ENCODE data around the gene TCEA2.

Gene TCEA2

DNA sequence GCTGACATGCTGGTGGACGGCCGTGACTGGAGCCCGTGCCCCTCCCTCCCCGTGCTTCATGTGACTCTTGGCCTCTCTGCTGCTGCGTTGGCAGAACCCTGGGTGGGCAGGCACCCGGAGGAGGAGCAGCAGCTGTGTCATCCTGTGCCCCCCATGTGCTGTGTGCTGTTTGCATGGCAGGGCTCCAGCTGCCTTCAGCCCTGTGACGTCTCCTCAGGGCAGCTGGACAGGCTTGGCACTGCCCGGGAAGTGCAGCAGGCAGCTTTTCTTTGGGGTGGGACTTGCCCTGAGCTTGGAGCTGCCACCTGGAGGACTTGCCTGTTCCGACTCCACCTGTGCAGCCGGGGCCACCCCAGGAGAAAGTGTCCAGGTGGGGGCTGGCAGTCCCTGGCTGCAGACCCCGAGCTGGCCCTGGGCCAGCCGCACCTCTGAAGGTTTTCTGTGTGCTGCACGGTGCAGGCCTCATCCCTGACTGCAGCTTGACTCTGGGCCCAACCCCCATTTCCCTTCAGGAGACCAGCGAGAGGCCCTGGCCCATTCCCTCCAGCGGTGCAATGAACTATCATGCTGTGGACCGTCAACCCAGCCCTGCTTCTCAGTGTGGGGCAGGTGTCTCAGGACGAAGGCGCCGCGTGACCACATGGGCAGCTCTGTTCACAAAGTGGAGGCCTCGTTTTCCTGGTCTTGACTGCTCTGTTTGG lies 36.2 kb downstream of the TCEA2 start:
- no peak for DNase-seq

DNA sequence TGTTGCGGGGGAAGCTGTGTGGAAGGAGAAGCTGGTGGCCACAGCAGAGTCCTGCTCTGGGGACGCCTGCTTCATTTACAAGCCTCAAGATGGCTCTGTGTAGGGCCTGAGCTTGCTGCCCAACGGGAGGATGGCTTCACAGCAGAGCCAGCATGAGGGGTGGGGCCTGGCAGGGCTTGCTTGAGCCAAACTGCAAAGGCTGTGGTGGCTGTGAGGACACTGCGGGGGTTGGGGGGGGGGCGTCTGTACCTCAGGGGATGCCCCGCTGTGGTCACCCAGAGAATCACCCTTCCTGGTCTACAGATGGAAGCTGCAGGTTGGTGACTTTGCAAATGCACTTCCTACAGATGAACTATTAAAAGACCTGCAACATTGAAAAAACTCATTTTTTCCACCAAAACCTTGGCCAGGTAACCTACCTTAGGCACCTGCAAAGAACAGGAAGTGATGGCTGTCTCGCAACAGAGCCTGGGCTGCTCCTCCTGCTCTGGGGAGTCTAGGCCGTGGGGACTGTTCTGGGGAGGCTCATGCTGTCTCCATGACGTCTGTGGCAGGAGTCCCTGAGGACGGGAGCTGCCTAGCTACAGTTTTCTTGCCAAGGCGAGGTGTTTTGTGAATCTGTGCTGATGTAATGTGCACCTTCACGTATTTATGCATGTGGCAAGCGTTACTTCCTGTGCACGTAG lies 37.0 kb downstream of the TCEA2 start:
- DNase-seq = no peak

DNA sequence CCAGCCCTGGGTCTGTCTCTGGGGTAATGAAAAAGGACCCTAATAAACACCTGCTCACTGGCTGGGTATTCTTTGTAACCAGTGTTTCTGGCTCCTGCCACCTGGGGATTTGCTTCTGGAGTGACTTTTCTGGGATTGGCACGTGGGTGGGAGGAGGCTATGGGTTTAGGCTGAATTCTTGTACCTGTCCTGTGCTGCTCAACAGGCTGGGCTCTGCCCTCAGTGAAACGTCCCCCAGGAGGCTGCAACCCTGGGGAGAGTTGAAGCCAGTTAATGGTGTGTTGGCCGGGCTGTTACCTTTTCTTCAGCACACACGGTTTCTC lies 37.5 kb downstream of the TCEA2 start:
- no peak for DNase-seq

DNA sequence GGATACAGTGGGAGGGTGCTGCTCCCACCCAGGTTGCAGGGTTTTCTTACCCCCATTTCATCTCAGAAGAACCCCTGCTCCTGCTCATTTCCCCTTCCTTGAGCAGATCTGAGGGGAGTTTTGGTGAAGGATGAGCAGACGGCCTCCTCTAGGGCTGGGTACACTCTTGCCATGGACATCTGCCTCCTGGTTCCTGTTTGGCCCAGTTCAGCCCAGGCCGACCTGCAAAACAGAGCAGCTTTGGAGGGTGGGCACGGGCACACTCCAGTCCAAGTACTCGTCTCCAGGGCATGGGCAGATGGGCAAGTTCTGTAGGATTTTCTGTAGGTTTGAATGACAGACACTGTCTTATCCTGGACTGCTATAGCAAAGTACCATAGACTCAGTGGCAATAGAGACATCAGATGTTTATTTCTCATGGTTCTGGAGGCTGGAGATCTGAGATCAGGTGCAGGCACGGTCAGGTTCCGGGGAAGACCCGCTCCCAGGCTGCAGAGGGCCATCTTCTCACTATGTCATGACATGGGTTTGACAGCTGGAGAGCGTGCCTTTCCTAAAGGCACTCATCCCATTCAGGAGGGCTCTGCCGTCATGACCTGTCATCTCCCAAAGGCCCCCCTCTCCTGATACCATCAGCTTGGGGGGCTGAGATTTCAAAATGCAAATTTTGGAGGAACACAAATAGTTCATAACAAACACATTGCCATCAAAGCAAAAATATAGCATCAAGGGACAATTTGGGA lies 38.1 kb downstream of the TCEA2 start:
- DNase-seq = no peak

DNA sequence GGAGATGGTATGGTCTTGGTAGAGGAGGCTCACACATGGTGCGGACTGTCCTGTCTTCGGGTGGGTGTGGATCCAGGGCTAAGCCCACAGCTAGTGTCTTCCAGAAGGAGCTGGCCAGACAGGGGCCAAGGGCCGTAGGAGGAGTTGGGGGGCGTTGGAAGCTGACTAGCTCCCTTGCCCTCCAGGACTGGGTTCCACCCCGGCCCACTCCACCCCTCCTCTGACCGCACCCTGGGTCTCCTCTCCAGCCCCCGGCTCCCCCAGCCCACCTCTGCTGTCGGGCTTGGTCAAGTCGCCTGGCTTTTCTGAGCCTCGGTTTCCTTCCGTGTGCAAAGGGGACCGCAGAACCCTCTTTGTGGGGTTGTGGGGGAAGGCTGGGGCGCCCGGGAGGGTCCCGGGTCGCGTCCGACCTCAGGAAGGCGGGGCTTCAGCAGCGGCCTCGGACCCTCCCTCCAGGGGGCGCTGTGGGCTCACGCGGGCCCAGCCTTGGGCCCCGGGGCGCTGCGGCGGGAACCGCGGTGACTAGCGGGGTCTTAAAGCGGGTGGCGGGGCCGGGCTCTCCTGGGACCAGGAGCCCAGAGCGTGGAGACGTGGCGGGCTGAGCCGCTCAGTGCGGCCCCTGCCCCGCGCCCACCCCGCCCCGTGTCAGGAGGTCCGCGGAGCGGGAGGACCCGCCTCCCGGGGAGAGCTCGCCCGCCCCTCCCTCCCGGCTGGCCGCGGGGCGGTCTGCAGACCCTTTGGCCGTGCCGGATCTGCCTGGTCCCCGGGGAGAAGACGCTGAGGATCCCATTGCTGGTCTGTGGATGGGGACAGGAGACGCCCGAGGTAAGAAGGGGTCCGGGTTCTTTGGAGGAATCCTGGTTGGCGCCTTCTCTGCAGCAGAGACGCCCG lies 39.0 kb downstream of the TCEA2 start:
- peak; percentile 78 for DNase-seq

DNA sequence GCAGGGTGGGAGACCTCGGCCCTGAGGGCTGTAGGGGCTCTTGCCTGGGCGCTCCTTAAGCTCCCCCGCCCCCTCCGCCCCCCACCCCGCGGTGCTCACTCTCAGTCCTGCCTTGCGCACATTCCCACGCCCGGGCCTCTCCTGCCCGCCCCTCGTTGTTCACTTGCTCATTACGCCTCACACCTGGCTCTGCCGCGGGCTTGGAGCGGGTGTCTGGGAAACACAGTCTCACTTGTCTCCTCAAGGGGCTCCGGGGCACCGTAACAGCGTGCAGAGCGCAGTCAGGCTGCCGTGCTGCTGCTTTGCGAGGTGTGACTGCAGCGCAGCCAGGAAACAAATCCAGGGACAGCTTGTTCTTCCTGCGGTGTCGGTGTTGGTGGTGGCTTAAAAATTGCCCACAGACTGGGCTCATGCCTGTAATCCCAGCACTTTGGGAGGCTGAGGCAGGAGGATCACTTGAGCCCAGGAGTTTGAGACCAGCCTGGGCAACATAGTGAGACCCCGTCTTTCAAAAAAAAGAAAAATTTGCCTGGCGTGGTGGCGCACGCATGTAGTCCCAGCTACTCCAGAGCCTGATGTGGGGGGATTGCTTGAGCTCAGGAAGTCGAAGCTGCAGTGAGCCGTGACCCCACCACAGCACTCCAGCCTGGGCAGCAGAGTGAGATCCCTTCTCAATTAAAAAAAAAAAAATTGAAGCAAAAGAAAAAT lies 39.8 kb downstream of the TCEA2 start:
- peak; percentile 66 for DNase-seq

DNA sequence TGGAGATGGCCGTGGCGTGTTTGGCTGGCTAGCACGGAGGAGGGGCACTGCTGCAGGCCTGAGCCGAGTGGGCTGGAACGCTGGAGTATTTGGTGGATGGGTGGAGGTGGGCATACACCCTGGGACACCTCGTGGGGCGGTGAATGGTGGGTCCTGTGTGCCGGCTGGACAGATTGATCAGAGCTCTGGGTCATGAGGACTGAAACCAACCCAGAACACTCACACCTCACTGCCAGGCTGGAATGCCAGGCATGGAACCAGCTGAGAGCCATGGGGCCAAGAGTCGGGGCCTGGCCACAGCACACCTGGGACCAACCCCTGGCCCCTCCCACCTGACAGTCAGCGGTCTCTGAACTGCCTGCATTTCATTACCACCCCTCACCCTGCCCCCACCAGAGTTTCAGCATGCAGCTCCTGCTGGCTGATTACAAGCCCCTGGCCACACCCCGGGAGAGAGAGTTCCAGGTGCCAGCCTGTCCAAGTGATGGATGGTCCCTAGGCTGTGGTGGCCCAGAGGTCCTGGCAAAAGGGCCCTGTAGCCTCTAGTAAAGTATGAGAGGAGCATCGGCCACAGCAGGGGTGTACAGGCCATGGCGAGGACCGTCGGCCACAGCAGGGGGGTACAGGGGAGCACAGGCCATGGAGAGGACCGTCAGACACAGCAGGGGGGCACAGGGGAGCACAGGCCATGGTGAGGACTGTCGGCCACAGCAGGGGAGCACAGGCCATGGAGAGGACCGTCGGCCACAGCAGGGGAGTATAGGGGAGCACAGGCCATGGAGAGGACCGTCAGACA lies 41.1 kb downstream of the TCEA2 start:
- DNase-seq = no peak

DNA sequence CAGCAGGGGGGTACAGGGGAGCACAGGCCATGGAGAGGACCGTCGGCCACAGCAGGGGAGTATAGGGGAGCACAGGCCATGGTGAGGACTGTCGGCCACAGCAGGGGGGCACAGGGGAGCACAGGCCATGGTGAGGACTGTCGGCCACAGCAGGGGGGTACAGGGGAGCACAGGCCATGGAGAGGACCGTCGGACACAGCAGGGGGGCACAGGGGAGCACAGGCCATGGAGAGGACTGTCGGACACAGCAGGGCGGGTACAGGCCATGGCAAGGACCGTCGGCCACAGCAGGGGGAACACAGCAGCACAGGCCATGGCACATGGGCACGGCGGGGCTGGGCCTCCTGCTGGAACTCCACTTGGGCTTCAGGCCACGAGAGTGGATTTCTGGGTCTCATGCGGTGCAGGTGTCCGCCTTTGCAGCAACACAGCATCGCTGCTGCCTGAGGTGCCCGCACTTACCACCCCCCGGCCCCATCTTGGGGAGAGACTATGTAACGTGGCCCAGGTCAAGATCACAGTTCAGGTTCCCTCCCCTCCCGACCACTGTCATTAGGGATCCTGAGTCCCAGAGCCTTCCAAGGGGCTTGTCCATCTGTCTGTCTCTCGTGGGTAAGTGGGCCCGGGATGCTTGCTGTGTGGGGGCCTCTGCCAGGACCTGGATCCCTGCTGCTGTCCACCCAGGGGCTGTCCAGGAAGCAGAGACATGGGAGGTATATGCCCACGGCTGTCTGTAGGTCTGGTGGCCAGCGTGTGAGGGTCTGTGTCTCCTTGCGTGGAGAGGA lies 41.9 kb downstream of the TCEA2 start:
- DNase-seq = no peak

DNA sequence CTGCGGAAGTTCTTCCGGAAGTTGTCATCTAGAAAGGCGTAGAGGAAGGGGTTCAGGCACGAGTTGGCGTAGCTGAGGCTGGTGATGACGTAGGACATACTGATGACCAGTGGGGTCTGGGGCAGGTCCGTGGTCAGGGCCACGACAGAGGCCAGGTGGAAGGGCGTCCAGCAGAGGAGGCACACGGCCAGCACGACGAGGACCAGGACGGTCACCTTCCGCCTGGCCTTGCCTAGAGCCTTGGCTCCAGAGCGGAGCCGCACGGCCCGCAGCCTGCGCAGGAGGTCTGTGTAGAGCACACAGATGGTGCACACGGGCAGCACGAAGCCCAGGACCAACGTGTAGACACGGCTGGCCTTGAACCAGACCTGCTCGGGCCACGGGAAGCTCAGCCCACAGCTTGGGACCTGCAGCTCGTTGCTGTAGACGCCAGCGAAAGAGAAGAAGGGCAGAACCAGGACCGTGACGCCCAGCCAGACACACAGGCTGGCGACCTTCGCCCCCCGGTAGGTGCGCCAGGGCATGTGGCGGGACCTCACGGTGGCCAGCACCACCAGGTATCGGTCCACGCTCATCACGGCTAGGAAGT lies 42.9 kb downstream of the TCEA2 start:
- DNase-seq = no peak

DNA sequence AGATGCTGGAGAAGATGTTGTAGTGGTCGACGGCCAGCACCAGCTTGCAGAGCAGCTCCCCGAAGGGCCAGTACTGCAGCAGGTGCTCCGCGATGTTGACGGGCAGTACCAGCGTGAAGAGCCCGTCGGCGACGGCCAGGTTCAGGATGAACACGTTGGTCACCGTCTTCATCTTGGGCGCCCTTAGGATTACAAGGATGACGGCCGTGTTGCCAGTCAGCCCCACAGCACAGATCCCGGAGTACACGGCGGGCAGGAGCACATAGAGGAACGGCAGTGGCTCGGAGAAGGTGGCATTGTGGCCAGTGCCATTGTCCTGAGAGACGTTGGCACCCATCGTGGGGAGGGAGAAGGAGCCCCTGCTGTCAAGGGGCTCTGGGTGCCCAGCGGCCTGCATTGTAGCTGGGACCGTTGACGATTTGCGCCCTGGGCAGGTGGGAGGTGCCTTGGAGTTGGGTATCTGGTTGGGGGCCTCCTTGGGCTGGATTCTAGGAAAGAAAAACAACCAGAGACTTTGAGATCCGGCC lies 43.5 kb downstream of the TCEA2 start:
- DNase-seq = no peak

DNA sequence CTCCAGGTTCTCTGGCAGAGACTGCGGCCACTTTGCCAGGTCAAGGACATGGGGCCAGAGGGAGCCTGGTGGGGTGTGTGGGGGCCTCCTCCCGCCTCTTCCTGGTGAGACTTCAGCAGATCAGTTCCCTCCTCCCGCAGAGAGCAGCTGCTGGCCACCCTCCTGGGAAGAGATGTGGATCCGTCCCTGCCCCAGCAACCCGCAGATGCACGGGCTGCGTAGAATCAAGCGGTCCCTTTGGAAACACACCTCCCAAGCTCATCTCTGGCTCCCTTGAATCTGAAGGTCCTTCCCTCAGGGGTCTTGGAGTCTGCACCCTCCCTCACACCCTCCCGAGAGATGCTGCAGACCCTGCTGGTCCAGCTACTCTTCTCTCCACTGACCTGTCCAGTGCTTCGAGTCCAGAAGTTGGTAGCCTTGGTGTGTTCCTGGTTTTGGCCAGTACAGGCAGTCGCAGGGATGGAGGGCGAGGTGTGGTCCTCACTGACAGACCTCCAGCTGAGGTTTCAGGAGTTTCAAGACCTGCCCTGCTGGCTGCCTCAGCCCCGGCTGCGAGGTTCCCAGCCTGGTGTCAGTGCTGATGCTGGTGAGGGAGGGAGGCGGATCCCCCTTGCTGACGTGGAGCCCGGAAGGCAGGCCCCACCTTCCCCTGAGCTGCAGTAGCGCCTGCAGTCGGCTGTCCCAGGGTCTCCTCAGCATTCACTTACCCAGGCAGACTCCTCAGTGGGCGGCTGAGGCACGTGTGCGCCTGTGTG lies 44.2 kb downstream of the TCEA2 start, which contains the start of gene NPBWR2:
NPBWR2 (minus strand) TSS at position 585 of the 755 bp plus-strand sequence. CDS start 734 bp downstream, outside the sequence.
- no peak for DNase-seq

DNA sequence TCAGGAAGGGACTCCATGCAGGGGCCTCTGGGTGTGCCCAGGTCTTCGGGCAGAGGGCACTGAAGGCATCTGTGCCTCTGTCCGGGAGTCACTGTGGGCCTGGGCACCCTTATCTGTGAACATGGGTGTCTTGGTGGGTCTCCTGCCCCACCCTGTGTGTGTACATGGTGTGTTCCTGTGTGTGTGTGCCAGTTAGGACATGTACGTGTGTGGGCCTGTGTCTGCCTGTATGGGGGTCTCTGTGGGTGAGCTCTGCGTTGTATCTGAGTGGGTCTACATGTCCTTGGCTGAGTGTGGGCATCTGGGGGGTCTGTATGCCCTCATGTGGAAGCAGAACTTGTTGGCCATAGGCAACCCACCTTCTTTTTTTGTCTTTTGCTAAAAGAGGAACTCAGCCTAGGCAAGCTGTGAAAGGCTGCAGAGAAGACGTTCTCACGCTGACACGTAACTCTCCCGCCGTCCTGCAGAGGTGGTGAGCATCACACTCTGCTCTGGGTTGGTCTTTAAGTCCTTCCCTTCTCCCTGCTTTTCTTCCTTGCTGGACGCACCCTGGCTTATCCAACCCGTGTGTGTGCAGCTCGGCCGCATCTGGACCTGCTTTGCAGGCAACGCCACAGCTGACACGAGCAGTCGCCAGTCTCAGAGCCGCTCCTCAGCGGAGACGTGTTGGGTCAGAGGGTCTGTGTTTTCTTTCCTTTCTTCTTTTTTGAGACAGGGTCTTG lies 44.9 kb downstream of the TCEA2 start:
- DNase-seq = no peak

DNA sequence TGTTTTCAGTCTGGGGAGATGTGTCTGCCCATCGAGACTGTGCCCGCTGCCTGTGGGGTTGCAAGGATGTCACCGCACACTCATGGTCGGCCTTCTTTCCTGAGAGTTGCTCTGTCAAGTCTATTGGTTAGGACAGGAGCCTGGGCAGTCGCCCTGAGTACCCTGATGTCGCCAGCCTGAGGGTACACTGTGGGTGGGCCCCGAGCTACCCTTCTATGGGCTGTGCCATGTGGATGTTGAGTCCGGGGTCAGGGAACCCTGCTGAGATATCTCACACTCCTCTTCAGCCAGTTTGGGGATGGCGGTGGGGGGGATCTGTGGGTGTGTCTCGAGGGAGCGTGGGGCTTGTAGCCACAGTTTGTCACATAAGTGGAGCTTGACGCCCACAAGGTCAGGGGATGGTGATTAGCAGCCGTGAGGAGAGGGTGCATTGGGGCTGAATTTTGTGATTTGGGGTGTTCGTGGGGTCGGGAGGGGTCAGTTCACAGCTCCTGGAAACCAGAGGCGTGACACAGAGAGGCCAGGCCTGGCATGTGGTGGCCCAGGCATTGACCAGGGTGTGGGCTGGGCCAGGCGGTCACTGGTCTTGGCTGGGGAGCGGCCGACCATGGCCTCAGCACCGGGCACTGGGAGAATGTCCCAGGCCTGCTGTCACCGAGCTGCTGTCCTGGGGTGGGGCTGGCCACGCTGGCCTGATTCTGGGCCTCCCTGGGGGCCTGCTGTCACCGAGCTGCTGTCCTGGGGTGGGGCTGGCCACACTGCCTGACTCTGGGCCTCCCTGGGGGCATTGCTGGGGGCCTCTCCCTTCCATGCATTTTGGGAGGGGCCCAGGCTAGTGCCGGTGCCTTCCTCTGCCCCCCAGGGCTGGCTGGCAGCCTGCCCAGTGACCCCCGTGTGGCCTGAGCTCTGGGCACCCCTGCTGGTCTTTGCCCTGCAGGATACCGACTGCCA lies 46.0 kb downstream of the TCEA2 start:
- no peak for DNase-seq

DNA sequence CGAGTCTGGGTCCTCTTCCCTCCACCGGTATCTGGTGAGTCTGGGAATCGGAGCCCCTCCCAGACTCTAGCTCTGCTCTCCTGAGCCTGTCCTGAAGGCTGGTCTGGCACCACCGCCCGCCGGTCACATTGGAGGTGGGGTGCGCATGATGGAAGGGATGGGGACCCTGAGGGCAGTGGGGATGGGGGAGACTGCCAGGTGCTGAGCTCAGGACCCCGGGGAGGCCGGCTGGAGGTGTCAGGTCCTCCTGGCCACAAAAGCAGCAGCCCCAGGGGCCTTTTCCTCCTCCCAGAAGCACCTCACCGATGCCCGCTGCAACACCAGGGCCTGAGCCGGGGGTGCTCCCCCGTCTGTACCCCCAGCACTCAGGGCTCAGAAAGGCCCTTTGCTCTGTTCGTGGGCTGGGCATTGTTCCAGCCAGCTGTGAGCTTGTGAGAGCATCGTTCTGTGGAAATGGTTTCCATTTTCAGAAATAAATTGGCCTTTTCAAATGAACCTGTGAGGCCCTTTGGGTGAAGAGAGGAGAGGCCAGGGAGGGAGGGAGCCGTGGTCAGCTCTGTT lies 46.9 kb downstream of the TCEA2 start:
- DNase-seq = no peak

DNA sequence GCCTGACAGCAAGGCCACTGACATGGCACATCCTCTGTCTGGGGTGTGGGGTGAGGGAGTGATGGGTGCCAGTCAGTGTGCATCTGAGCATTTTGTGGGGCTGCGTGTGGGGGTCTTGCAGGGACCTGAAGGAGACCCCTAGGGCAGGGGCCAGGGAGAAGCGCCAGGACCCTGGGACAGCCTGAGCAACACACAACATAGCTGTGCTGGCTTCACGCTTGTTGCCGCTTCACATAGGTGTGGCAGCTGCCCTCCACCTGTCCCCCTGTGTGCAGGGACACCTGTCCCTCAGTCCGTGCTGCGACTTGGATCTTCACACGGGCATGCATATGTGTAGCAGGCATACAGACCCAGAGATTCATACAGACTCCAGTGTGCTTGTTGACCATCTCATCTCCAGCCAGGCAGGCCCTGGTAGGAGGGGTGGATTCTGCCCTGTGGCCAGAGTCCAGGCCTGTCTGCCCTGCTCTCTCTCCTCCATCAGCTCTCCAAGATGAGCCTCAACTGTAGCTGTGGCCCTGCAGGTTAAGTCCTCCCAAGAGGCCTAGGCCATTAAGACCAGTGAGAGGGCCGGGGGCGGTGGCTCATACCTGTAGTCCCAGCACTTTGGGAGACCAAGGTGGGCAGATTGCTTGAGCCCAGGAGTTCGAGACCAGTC lies 47.5 kb downstream of the TCEA2 start:
- DNase-seq = no peak
